Measurements from ENCODE around the gene DNAH11.

- no peak for TF ChIP-seq EZH2phosphoT487 (IDR thresholded peaks at IDR 0.05)
- no peak for TF ChIP-seq CTCF (IDR thresholded peaks at IDR 0.05)
These were observed 344.9 kb downstream of the DNAH11 start for GRCh38 chr7:21887779-21888178.

All from neural progenitor cell (in vitro differentiated cells).